Measurements from ENCODE around the gene SFMBT1.

Gene SFMBT1

GRCh38 chr3:52912885-52913731 lies 132.8 kb downstream of the SFMBT1 start:
- DNase-seq, result no peak

GRCh38 chr3:52910823-52911222 lies 135.1 kb downstream of the SFMBT1 start:
- DNase-seq, result no peak

- no peak for DNase-seq
Measured at GRCh38 chr3:52907497-52907896, 138.4 kb downstream of the SFMBT1 start.

- no peak for DNase-seq
Measured at GRCh38 chr3:52904552-52904951, 141.3 kb downstream of the SFMBT1 start.

- DNase-seq, result no peak
Measured at GRCh38 chr3:52904000-52904399, 141.9 kb downstream of the SFMBT1 start.

- DNase-seq, result peak; percentile 79
Measured at GRCh38 chr3:52897130-52898122, 148.4 kb downstream of the SFMBT1 start, which contains the start of gene STIMATE. Gene STIMATE, minus strand, starts transcription at chr3:52897548. Its CDS starts 98 bp downstream, at chr3:52897450.

- no peak for DNase-seq
Measured at GRCh38 chr3:52896613-52897012, 149.3 kb downstream of the SFMBT1 start.

- DNase-seq, result no peak
Measured at GRCh38 chr3:52896151-52896550, 149.7 kb downstream of the SFMBT1 start.

GRCh38 chr3:52895418-52895817 lies 150.5 kb downstream of the SFMBT1 start:
- DNase-seq, result no peak

GRCh38 chr3:52894756-52895155 lies 151.1 kb downstream of the SFMBT1 start:
- DNase-seq, result no peak

- no peak for DNase-seq
Measured at GRCh38 chr3:52893723-52894122, 152.2 kb downstream of the SFMBT1 start.

GRCh38 chr3:52892625-52893311 lies 153.1 kb downstream of the SFMBT1 start:
- no peak for DNase-seq

GRCh38 chr3:52892290-52892624 lies 153.6 kb downstream of the SFMBT1 start:
- DNase-seq, result no peak

- no peak for DNase-seq
Measured at GRCh38 chr3:52891615-52892081, 154.2 kb downstream of the SFMBT1 start.

- no peak for DNase-seq
Measured at GRCh38 chr3:52891164-52891563, 154.7 kb downstream of the SFMBT1 start.

GRCh38 chr3:52890735-52891134 lies 155.1 kb downstream of the SFMBT1 start:
- no peak for DNase-seq

GRCh38 chr3:52889901-52890300 lies 156.0 kb downstream of the SFMBT1 start:
- DNase-seq, result no peak

GRCh38 chr3:52887166-52887565 lies 158.7 kb downstream of the SFMBT1 start:
- no peak for DNase-seq

GRCh38 chr3:52886049-52886730 lies 159.7 kb downstream of the SFMBT1 start:
- no peak for DNase-seq

- DNase-seq, result no peak
Measured at GRCh38 chr3:52882377-52882776, 163.5 kb downstream of the SFMBT1 start.

GRCh38 chr3:52881871-52882270 lies 164.0 kb downstream of the SFMBT1 start:
- no peak for DNase-seq

GRCh38 chr3:52880474-52880873 lies 165.4 kb downstream of the SFMBT1 start:
- no peak for DNase-seq

Data from activated gamma-delta T cell treated with Interleukin-2 at 50 U/mL for 16 hours (primary cell).